NCI-H345 treated with DMSO at 0.1 percent for 48 hours (cell line): ENCODE results near the gene THEMIS.
"Not testable (repeated sequence)": the region's sequence is repeated elsewhere in the genome, so short reads cannot be mapped to it uniquely, and the experiment has no call there.

ENCODE experiments used
- DNase-seq: peaks from one replicate; lab custom pipeline; 2025; ENCODE audit not compliant: unreplicated experiment; lab: John Stamatoyannopoulos, UW

Gene THEMIS

DNA sequence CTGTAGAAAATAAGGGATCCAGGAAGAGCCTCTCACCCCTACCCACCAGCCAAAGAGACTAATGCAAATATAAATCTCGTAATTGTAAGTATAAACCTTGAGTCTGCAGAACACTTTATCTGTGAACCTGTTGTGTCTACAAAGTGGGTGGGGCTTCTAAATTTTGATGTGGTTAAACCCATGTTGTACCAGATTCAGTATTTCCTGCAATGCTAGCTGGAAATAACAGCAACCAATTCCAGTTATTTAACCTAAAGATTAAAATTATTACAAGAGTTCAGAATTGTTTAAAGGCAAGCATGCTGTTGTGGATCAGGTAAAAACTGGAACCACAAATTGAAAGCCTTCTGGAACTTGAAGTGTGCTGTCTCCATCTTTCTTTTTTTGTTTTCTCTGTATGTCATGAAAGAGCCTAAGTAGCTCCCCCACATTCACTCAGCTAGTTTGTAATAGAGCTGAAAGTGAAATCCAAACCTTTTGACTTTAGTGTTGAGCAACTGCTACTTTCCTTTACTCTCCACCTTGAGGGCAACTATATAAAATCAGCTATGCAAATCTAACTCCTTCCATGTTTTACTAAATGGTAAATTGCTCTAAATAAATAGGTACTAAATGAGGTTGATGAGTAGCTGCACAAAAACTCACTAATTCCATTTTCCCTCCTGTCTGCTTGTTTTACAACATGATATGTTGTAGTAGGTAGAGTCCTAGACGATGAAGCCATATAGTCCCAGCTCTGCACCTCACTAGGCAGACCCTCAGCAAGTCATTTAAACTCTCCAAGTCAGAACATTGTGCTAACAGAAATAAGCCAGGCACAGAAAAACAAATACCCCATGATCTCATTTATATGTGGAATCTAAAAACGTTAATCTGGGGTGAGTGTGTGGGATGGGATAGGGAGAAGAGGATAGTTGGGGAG lies 17.9 kb upstream of the THEMIS start:
- no peak for DNase-seq

DNA sequence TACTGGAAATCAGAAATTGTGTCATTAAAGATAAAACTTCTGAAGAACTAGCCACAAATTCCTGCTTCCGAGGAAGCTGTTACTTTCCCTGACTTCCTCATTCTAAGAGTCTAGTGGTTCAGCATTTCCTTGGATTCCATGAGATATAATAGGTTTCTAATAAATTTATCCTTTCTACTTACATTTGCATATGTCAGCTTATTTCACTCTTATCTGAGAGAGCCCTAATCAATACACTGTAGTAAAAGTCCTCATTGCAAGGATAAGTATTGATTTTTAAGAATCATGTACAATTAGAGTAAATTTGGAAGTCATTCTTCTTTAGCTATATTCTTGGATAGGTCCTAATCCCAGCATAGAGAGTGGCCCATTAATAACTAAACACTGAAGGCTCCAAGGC lies 16.9 kb upstream of the THEMIS start:
- no peak for DNase-seq

GRCh38 chr6:127914240-127914639 lies 13.4 kb upstream of the THEMIS start:
- no peak for DNase-seq

- no peak for DNase-seq
Measured at GRCh38 chr6:127912914-127913313, 12.1 kb upstream of the THEMIS start.

DNA sequence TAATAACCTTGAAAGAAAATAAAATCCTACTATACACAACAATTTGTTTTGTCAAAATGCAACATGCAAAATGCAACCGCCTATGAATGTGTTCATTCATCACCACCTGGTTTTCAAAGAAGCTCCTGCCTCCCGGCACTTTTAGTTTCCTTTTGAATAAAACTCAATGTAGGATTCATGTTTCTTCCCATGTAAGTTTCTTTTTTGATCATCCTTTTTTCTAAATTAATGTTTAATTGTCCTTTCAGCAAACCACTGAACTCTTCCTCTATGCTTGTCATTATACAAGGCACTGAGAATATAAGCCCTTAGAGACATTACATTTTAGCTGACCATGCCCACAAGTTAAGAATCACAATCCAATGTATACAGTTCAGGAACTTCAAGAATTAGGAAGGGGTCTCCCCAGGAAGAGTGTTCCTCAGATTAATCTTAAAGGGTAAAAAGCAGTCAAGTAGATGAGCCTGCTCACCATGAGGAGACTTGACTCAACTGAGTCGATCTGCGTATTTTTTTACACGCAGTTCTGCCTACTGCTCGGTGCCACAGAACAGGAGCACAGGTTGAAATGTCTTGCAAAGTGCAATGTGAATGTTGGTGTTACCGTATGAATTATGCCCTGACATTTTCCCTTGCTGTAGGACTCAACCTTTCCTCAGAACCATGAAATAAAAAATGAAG lies 7.2 kb upstream of the THEMIS start:
- DNase-seq = no peak

DNA sequence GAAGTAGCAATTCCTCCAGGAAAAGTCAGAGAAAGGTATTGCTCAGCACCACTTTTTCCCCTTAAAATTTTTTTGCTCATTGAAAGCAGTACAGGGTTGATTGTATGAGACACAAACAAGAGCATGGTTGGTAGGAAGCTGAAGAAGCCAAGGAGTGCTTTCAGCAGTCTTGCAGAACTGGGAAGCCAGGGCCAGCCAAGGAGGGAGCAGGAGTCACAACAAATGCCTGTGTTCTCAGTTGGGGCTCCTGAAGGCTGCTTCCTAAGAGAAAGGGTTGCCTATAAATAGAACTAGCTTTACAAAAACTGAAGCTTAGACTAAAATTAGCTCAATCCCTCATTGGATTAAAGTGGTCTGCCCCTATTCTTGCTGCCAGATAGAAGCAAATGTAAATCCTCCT lies 3.3 kb upstream of the THEMIS start:
- DNase-seq = no peak

- no peak for DNase-seq
Measured at GRCh38 chr6:127902933-127903332, 2.1 kb upstream of the THEMIS start.

DNA sequence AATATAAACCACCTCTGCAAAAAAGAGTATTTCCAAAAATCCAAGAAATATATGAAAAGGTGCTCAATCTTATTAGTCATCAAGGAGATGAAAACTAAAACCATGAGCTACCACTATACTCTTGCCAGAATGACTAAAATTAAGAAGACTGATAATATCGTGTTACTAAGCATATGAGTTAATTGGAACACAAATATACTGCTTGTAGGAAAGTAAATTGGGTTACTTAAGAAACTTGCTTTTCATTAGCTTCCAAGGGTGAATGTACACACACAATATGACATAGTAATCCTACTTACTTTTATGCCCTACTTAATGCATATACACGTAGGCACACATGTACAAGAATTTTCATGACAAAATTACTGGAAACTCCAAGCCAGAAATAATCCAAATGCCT lies 3.4 kb downstream of the THEMIS start:
- no peak for DNase-seq

DNA sequence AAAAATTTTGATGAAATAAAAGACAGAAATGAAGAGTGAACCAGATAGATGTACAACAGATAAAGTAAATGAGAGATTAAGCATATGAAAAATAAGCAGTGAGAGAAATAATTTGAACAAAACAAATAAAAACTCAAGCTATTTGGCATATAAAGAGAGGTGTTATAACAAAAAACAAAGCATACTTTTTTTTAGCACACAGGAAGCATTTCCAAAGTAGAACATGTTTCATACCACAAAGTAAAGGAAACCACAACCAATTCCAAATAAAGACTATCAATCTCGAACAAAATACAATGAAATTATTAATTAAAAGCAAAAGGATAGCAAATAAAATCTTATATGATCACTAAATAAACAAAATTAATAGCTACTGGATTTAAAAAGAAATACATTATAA lies 6.8 kb downstream of the THEMIS start:
- DNase-seq = no peak

- no peak for DNase-seq
Measured at GRCh38 chr6:127893541-127893940, 7.3 kb downstream of the THEMIS start.

DNA sequence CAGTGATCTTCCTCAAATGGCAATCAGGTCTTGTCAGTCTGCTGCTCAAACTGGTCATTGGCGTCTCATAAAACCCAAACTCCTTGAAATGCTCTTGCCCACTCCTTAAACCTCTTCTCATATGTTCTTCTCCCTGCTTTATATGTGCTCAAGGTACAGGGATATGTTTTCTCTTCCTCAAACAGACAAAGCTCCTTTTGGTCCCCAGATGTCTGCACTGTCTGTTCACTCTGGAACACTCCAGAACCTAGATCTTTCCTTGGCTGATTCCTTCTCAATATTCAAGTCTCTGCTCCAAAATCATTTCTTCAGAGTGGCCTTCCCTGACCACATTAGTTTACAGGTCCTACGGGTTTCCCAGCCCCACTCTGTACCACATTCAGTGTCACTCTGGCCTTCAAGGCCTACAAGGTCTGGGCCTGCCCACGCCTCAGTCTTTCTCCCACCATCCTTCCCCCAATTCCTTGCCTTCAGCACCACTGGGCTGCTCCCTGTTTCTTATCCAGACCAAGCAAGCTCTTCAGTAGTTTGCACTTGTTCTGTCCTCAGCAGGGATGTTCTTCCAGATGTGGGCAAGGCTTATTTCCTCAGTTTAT lies 9.0 kb downstream of the THEMIS start:
- DNase-seq = no peak

DNA sequence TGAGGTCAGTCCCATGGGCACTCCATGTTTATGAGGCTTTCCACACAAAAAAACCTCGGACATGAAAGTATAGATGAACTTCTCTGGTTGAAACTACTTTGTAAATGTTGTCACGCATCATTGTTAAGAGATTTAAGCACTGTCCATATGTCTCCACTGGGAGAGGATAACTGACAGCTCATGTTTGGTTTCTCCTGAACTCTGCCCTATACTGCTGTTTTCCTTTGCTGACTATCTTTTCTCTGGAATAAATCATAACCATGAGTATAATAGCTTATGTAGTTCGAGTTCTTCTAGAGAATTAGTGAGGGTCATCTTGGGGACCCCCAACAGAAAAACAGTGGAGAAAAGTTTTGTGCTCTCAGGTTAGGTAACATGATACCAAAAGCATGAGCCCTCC lies 14.3 kb downstream of the THEMIS start:
- DNase-seq = no peak

- no peak for DNase-seq
Measured at GRCh38 chr6:127884134-127884533, 16.7 kb downstream of the THEMIS start.

DNA sequence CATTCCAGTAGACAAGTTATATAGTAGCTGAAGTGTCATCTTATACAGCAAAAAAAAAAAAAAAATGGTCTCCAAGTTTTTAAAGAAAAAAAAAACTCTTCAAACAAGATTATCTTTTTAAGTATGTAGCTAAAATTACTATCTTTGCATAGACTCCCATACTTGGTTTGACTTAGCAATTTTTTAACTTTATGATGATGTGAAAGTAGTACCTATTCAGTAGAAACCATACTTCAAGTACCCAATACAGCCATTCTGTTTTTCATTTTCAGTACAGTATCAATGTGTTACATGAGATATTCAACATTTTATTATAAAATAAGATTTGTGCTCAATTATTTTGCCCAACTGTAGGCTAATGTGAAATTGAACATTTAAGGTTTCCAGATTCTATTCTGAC lies 18.9 kb downstream of the THEMIS start:
- not testable (repeated sequence) for DNase-seq

GRCh38 chr6:127880429-127880828 lies 20.4 kb downstream of the THEMIS start:
- DNase-seq = no peak

- no peak for DNase-seq
Measured at GRCh38 chr6:127879685-127880084, 21.2 kb downstream of the THEMIS start.

- no peak for DNase-seq
Measured at GRCh38 chr6:127878115-127878514, 22.7 kb downstream of the THEMIS start.

DNA sequence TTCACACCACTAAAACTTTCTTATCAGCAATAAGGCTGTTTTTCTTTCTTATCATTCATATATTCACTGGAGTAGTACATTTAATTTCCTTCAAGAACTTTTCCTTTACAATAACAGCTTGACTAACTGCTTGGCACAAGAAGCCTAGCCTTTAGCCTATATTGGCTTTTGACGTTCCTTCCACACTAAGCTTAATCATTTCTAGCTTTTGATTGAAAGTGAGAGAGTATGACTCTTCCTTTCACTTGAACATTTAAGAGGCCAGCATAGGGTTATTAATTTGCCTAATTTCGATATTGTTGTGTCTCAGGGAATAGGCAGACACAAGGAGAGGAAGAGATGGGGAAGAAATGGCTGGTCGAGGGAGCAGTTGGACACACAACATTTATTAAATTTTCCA lies 23.6 kb downstream of the THEMIS start:
- no peak for DNase-seq

GRCh38 chr6:127869772-127870404 lies 31.0 kb downstream of the THEMIS start:
- no peak for DNase-seq

DNA sequence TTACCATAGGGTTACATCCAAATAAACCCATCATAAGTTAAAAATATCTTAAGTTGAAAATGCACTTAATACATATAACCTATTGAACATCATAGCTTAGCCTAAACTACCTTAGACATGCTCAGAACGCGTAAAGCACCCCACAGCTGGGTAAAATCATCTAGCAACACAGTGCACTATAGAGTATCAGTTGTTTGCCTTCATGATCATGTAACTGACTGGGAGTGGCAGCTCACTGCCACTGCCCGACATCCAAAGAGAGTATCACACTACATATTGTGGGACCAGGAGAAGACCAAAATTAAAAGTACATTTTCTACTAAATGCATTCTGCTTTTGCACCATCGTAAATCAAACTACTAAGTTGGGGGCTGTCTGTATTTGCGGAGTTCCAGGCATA lies 31.7 kb downstream of the THEMIS start:
- DNase-seq = no peak

GRCh38 chr6:127868338-127868737 lies 32.5 kb downstream of the THEMIS start:
- no peak for DNase-seq

DNA sequence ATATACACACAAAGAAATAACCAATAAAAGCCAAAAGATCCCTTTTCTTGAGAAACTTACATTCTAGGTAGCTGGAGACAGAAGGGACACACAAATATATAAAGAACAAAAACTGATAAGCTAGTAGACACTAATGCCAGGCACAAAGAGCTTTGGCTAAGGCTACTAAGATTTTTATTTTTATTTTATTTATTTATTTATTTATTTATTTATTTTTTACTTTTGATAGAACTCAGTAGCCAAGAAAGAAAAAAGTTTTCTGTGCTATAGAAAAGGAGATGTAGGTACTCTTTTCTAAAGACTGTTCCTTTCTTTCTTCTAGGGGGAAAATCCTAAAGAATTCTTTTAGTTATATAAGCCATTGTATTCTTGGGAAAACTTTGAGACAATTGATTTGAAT lies 34.1 kb downstream of the THEMIS start:
- DNase-seq = no peak
